ENCODE results near the gene HIGD1B. TPM values are rescaled to one million over a fixed set of nuclear protein-coding genes. Genes with fewer than 3 reads are reported as not detected.

Gene HIGD1B
- total and polyA plus RNA-seq, 9 of the 15 experiments (the other 6 are each of a cell fraction or from before 2014, with no cell fraction given) = not detected

GRCh38 chr17:44899074-44899782 lies 51.5 kb downstream of the HIGD1B start, which contains the start of gene EFTUD2 (continued):
- TF ChIP-seq ZNF280A (IDR thresholded peaks at IDR 0.05; ENCODE audit: low read depth, partially characterized antibody) (no peak), TAF9B (IDR thresholded peaks at IDR 0.05; ENCODE audit: partially characterized antibody) (peak; percentile 76), YY1 (IDR thresholded peaks at IDR 0.05; ENCODE audit: borderline replicate concordance in 1 of 3, control insufficient read depth in 1 of 3, extremely low read depth in 1 of 3, insufficient read depth in 3 of 3, insufficient read length in 1 of 3, insufficient replicate concordance in 2 of 3, low read depth in 1 of 3, low read length in 2 of 3) (peak in 2 of 3 experiments; percentile 38 to 50), CBX8 (IDR thresholded peaks at IDR 0.05; ENCODE audit: borderline replicate concordance, extremely low read depth, low read depth, low read length, poor library complexity, severe bottlenecking) (no peak), PCBP2 (IDR thresholded peaks at IDR 0.05; ENCODE audit: low read depth, low read length, poor library complexity, severe bottlenecking) (no peak), POLR3A (IDR thresholded peaks at IDR 0.05; ENCODE audit: borderline replicate concordance, extremely low read depth, insufficient read depth, insufficient read length) (no peak), ZNF239 (CRISPR knock-in tag; IDR thresholded peaks at IDR 0.05) (no peak), ZNF436 (CRISPR knock-in tag; IDR thresholded peaks at IDR 0.05) (no peak), HBP1 (CRISPR knock-in tag; IDR thresholded peaks at IDR 0.05) (peak; percentile 71; the same call in 1 of the 2 replicates), XRCC3 (IDR thresholded peaks at IDR 0.05) (no peak), FOXA3 (CRISPR knock-in tag; conservative IDR thresholded peaks at IDR 0.05 in 1 of 2, IDR thresholded peaks at IDR 0.05 in 1 of 2) (peak in 1 of 2 experiments; percentile 72; a peak in 1 of 4 replicates), MEIS2 (IDR thresholded peaks at IDR 0.05; ENCODE audit: partially characterized antibody) (no peak), CREB1 (IDR thresholded peaks at IDR 0.05) (peak; percentile 97), CREB1 (CRISPR knock-in tag; IDR thresholded peaks at IDR 0.05) (peak; percentile 98), CREB5 (CRISPR knock-in tag; IDR thresholded peaks at IDR 0.05) (no peak), DIDO1 (tag; IDR thresholded peaks at IDR 0.05; ENCODE audit: low read depth) (peak; percentile 94), STAT5B (CRISPR knock-in tag; IDR thresholded peaks at IDR 0.05) (no peak), SOX6 (IDR thresholded peaks at IDR 0.05) (peak; percentile 60; the same call in 1 of the 2 replicates), ZNF431 (CRISPR knock-in tag; IDR thresholded peaks at IDR 0.05) (peak; percentile 54; the same call in 1 of the 2 replicates), SNIP1 (IDR thresholded peaks at IDR 0.05; ENCODE audit: low read depth) (no peak), KLF1 (tag; IDR thresholded peaks at IDR 0.05) (peak; percentile 72), ZNF408 (CRISPR knock-in tag; IDR thresholded peaks at IDR 0.05; ENCODE audit: low read depth) (no peak), ARID1B (IDR thresholded peaks at IDR 0.05) (no peak; the same call in 1 of the 2 replicates), ZNF347 (CRISPR knock-in tag; IDR thresholded peaks at IDR 0.05; ENCODE audit: low read depth) (no peak)

All from K562 (cell line).